CD4-positive, alpha-beta memory T cell (primary cell): ENCODE results near the gene IRF8. TPM values are rescaled to one million over a fixed set of nuclear protein-coding genes. Genes with fewer than 3 reads are reported as not detected.

ENCODE experiments used
- CTCF ChIA-PET: fragments of 350-600 bp; sonication (Branson Sonifier 250); formaldehyde crosslinking; loops from one replicate; lab custom pipeline; 2021; ENCODE audit warnings: inconsistent platforms; ENCODE audit not compliant: partially characterized antibody; lab: Charles Lee
- POLR2A ChIA-PET: fragments of 350-600 bp; sonication (Branson Sonifier 250); formaldehyde crosslinking; loops from one replicate; lab custom pipeline; 2021; ENCODE audit not compliant: partially characterized antibody; lab: Charles Lee
- DNase-seq, 5 donors: peaks; one replicate each; pipeline versions ENCODE4 v3.0.0 to v3.0.0-alpha.2; 2020 to 2022; ENCODE audit warnings: mixed read lengths in 1 of 5
- H3K27ac ChIP-seq: one replicate; pipeline ENCODE4 v1.7.0; 2013; ENCODE audit warnings: low read depth, low read length
- H3K27me3 ChIP-seq: 2 replicates; pipeline ENCODE4 v1.7.0; 2013; ENCODE audit warnings: mild to moderate bottlenecking, low read length, moderate library complexity; ENCODE audit not compliant: insufficient read depth
- H3K36me3 ChIP-seq: 2 replicates; pipeline ENCODE4 v1.7.0; 2013; ENCODE audit warnings: mild to moderate bottlenecking, low read length, moderate library complexity; ENCODE audit not compliant: insufficient read depth
- H3K4me1 ChIP-seq: 2 replicates; pipeline ENCODE4 v1.7.0; 2013; ENCODE audit warnings: mild to moderate bottlenecking, low read length, moderate library complexity; ENCODE audit not compliant: insufficient read depth
- H3K4me3 ChIP-seq, 2 donors: one replicate each; pipeline ENCODE4 v1.7.0; 2013; ENCODE audit warnings: low read length in 2 of 2, mild to moderate bottlenecking in 1 of 2
- H3K9me3 ChIP-seq, 2 donors: one replicate each; pipeline ENCODE4 v1.7.0; 2013; ENCODE audit warnings: low read length in 2 of 2, control low read depth in 1 of 2; ENCODE audit not compliant: control insufficient read depth in 1 of 2
- H3K27ac Mint-ChIP-seq, 7 donors: one replicate each; pipeline ENCODE4 v1.8.0; 2020 to 2021; ENCODE audit warnings: mixed read lengths in 7 of 7, mild to moderate bottlenecking in 6 of 7, inconsistent platforms in 3 of 7, moderate library complexity in 3 of 7
- H3K27me3 Mint-ChIP-seq, 2 donors: one replicate each; pipeline ENCODE4 v1.8.0; 2020 to 2021; ENCODE audit warnings: mixed read lengths in 2 of 2
- H3K36me3 Mint-ChIP-seq, 2 donors: one replicate each; pipeline ENCODE4 v1.8.0; 2020 to 2021; ENCODE audit warnings: mixed read lengths in 2 of 2, inconsistent platforms in 1 of 2, mild to moderate bottlenecking in 1 of 2
- H3K4me1 Mint-ChIP-seq, 4 donors: one replicate each; pipeline ENCODE4 v1.8.0; 2020 to 2021; ENCODE audit warnings: mixed read lengths in 4 of 4, mild to moderate bottlenecking in 1 of 4
- H3K4me3 Mint-ChIP-seq, 8 donors: one replicate each; pipeline ENCODE4 v1.8.0; 2020 to 2021; ENCODE audit warnings: mixed read lengths in 8 of 8, mild to moderate bottlenecking in 7 of 8, moderate library complexity in 6 of 8, inconsistent platforms in 3 of 8
- H3K9me3 Mint-ChIP-seq, 8 donors: one replicate each; pipeline ENCODE4 v1.8.0; 2020 to 2021; ENCODE audit warnings: mixed read lengths in 8 of 8, mild to moderate bottlenecking in 5 of 8, inconsistent platforms in 3 of 8, moderate library complexity in 1 of 8
- intact Hi-C: fragments of 100-400 bp; cut with micrococcal nuclease; formaldehyde crosslinking; loops from one replicate; pipeline ENCODE4 v1.15.1; 2023
- polyA plus RNA-seq, 2 donors: library from polyadenylated mRNA; unstranded; fragments of 300-500 nt; fragmentation: Illumina TruSeq; gene quantifications; one replicate each; pipeline ENCODE4 v1.2.3, GENCODE V29; 2021
- total RNA-seq, 2 experiments: library from RNA; stranded (reverse); gene quantifications; one replicate each; pipeline ENCODE4 v1.2.3, GENCODE V29; 2021

Gene IRF8
- total RNA-seq (1 to 10 TPM; 1.4 to 1.5 TPM), polyA plus RNA-seq (1 to 10 TPM in 1 of 2 donors, under 1 TPM in 1; 0.48 to 4.0 TPM)

DNA sequence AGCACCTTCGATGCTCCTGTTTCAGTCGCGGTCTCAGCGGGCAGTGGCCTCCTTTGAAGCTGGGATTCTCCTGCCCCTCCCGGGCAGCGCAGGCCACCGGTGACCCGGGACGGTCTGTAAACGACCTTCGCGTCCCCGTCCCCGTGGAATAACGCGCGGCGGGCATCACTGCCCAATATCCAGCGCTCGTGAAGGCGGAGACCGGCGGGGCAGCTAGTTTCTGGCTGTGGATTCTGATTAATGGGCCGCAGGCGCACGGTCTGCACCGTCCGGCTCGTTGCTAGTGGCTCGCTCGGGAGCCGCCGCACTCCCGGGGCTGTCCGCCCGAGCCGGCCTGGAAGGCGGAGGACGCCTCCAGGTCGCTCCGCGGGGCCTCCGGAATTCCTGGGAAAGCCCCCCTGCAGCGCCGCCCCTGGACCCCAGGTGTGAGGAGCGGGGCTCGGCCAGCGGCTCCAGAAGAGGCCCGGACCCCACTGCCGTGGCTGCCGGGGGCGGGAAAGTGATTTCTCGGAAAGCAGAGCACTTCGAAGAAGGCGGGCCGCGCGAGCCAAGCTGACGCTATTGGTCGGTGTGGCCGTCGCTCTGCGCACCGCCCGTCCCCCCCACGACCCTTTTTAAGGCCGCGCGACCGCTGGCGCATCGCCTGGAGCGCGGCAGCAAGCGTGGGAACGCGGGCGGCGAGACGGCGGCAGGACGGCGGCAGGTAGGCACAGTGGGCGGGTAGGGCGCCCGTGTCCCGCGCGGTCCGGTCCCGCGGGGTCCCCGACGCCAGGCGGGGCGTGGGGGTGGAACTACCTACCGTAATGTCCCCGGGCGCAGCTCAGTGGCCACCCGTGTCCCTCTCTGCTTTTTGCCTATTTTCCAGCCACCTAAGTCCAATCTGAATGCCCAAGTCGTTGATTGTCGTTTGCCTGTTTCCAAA lies at the start of gene IRF8:
Gene IRF8, plus strand, starts transcription at position 642 of the 922 bp plus-strand sequence. CDS start 3,854 bp downstream, outside the sequence.
- H3K27me3 ChIP-seq, result peaks cover 12% of the 10 kb centered on the region
- peaks cover 23 to 36% (median 30%) of the 10 kb centered on the region in 4 donors for H3K4me1 Mint-ChIP-seq
- H3K4me3 Mint-ChIP-seq, result peak within 1 kb of the TSS; percentile 62 to 92 (median 83)
- POLR2A ChIA-PET, result interaction anchor here (1.6 kb wide), 1 partner anchor 10 kb away, joined by 4 read pairs; no protein-coding TSS in a partner anchor
- DNase-seq, result peak; percentile 37 to 49 (median 46)
- no peaks in the 10 kb centered on the region for H3K36me3 Mint-ChIP-seq
- CTCF ChIA-PET, result interaction anchor here (1.3 kb wide), 1 partner anchor 79 kb away, joined by 3 read pairs; no protein-coding TSS in a partner anchor
- H3K27me3 Mint-ChIP-seq, result peaks cover 23 to 27% of the 10 kb centered on the region in 2 donors
- no peaks in the 10 kb centered on the region for H3K36me3 ChIP-seq
- intact Hi-C loops, result no loop called here
- H3K27ac ChIP-seq, result no peak within 1 kb of the TSS
- no peaks in the 10 kb centered on the region for H3K9me3 ChIP-seq
- H3K27ac Mint-ChIP-seq, result peak within 1 kb of the TSS in 3 of 7 donors; percentile 17 to 53 (median 27)
- peaks cover 34% of the 10 kb centered on the region for H3K4me1 ChIP-seq
- H3K9me3 Mint-ChIP-seq, result peaks cover 0 to 2% (median 0%) of the 10 kb centered on the region in 8 donors
- peak within 1 kb of the TSS in 1 of 2 donors; percentile 42 for H3K4me3 ChIP-seq

- H3K4me3 ChIP-seq, result no peak overlapping the region
- H3K4me1 ChIP-seq, result no peaks in the 10 kb centered on the region
- no peak for DNase-seq
- H3K27ac ChIP-seq, result no peak overlapping the region
- POLR2A ChIA-PET, result no interaction called here
- Mint-ChIP-seq H3K4me3 (no peak overlapping the region), H3K36me3 (no peaks in the 10 kb centered on the region), H3K4me1 (peaks cover 0 to 6% (median 0%) of the 10 kb centered on the region in 4 donors), H3K9me3 (no peaks in the 10 kb centered on the region), H3K27ac (no peak overlapping the region), H3K27me3 (peaks cover 3 to 17% of the 10 kb centered on the region in 2 donors)
- CTCF ChIA-PET, result interaction anchor here (1.1 kb wide), 1 partner anchor 29 kb away, joined by 5 read pairs; no protein-coding TSS in a partner anchor
- peaks cover 7% of the 10 kb centered on the region for H3K27me3 ChIP-seq
- no peaks in the 10 kb centered on the region for H3K9me3 ChIP-seq
- intact Hi-C loops, result no loop called here
- H3K36me3 ChIP-seq, result no peaks in the 10 kb centered on the region
Observed at GRCh38 chr16:85849388-85849787, 49.6 kb upstream of the IRF8 start.

- H3K9me3 ChIP-seq, result no peaks in the 10 kb centered on the region
- H3K4me3 ChIP-seq, result no peak overlapping the region
- Mint-ChIP-seq H3K27ac (peak overlapping the region in 1 of 7 donors; percentile 16), H3K9me3 (peaks cover 0 to 6% (median 0%) of the 10 kb centered on the region in 8 donors), H3K4me1 (peaks cover 0 to 3% (median 0%) of the 10 kb centered on the region in 4 donors), H3K36me3 (no peaks in the 10 kb centered on the region), H3K27me3 (peaks cover 4 to 12% of the 10 kb centered on the region in 2 donors), H3K4me3 (no peak overlapping the region)
- intact Hi-C loops, result no loop called here
- CTCF ChIA-PET, result no interaction called here
- no peak overlapping the region for H3K27ac ChIP-seq
- H3K27me3 ChIP-seq, result no peaks in the 10 kb centered on the region
- no peaks in the 10 kb centered on the region for H3K36me3 ChIP-seq
- H3K4me1 ChIP-seq, result no peaks in the 10 kb centered on the region
- no peak for DNase-seq
- POLR2A ChIA-PET, result no interaction called here
Observed at GRCh38 chr16:85850344-85850880, 48.5 kb upstream of the IRF8 start.

DNA sequence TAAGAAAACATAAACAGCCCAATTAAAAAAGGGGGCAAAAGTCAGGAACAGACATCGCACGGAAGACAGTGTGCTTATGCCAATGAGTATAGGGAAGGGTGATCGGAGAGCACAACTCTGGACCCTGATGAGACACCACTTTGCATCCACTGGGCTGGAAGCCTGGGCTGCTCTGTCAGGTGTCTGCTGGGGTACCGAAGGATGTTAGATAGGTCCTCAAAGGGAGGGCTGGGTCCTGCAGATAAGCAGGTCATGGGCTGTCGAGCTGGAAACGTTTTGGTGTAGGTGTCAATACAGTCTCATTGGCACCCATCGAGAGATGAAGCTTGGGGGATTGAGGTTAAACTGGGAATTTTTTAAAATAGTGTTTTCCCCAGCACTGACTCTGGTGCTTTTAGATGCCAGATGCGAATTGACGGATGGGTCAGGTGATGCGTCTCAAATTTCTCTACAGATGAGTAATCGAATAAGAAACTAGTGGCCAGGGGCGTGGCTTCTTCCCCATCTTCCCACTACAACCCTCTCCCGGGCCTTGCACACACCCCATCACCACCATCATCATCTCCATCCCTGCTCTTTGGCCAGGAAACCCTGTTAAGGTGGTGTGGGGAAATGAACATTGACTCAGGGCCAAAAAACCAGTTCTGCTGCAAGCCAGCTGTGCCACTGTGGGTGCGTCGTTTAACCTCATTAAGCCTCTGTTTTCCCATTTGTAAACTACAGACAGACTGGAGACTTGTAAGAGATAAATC lies 47.8 kb upstream of the IRF8 start:
- intact Hi-C loops, result no loop called here

DNA sequence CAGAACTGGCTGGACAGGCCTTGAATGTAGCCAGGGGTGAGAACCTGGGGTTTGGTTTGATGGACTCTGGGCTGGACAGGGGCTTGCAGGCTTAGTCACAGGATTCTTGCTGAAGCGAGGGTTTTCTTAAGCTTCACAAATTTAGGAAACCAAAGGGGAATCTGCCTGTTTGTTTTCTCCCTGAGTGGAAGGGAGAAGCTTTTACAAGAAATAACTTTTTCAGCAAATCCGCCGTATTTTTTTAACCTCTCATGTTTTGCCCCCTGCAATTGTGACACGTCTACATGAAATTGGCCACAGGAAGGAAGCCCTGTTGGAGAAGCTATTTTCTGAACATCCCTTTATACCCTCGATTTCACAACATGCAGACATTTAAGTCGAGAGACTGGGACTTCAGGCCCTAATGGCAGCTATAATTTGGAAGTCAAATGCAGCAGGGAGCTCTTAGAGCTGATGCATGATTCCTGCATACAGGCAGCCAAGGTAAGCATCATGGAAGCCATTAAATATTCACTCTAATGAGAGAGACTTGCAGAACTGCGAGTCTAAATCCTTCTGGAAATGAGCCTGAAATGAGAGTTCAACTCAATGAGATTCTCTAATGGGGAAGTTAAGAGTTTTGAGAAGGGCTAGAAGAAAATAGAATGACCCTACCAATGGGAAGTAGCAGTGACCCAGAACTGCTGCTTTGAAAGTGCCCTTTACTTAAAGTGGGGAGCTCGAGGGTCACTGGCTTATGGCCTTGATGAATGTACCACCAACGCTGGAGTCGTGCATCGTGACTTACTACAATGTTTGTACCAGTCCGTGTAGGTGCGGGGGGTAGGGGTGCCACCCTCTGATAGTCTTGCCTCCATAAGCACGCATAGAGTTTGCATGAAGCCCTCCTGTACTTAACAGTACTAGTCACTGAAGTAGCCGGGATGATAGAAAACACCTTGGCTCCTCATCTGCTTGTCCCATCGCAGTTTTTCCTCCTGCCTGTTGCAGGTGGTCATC lies 45.1 kb upstream of the IRF8 start:
- Histone ChIP-seq H3K27me3 (no peaks in the 10 kb centered on the region), H3K4me3 (no peak overlapping the region), H3K36me3 (no peaks in the 10 kb centered on the region), H3K9me3 (no peaks in the 10 kb centered on the region), H3K27ac (no peak overlapping the region), H3K4me1 (no peaks in the 10 kb centered on the region)
- H3K27ac Mint-ChIP-seq, result no peak overlapping the region
- peaks cover 0 to 6% (median 0%) of the 10 kb centered on the region in 8 donors for H3K9me3 Mint-ChIP-seq
- H3K4me1 Mint-ChIP-seq, result no peaks in the 10 kb centered on the region
- intact Hi-C loops, result no loop called here
- H3K4me3 Mint-ChIP-seq, result no peak overlapping the region
- ChIA-PET POLR2A (no interaction called here), CTCF (interaction anchor here (1.2 kb wide), 1 partner anchor 33 kb away, joined by 4 read pairs; no protein-coding TSS in a partner anchor)
- DNase-seq, result no peak
- H3K36me3 Mint-ChIP-seq, result no peaks in the 10 kb centered on the region
- peaks cover 7 to 11% of the 10 kb centered on the region in 2 donors for H3K27me3 Mint-ChIP-seq

More for the DNA sequence above, 47.8 kb upstream of the IRF8 start:
- Mint-ChIP-seq H3K9me3 (peaks cover 0 to 6% (median 0%) of the 10 kb centered on the region in 8 donors), H3K36me3 (no peaks in the 10 kb centered on the region), H3K27ac (no peak overlapping the region), H3K27me3 (peaks cover 7 to 12% of the 10 kb centered on the region in 2 donors), H3K4me3 (no peak overlapping the region), H3K4me1 (peaks cover 0 to 3% (median 0%) of the 10 kb centered on the region in 4 donors)
- Histone ChIP-seq H3K4me1 (no peaks in the 10 kb centered on the region), H3K36me3 (no peaks in the 10 kb centered on the region), H3K4me3 (no peak overlapping the region), H3K27me3 (no peaks in the 10 kb centered on the region), H3K9me3 (no peaks in the 10 kb centered on the region), H3K27ac (no peak overlapping the region)
- ChIA-PET POLR2A (no interaction called here), CTCF (interaction anchor here (1.2 kb wide), 1 partner anchor 30 kb away, joined by 3 read pairs; no protein-coding TSS in a partner anchor)
- no peak for DNase-seq

- intact Hi-C loops, result no loop called here
- Mint-ChIP-seq H3K27ac (no peak overlapping the region), H3K36me3 (no peaks in the 10 kb centered on the region), H3K4me1 (no peaks in the 10 kb centered on the region), H3K27me3 (peaks cover 8 to 9% of the 10 kb centered on the region in 2 donors), H3K9me3 (peaks cover 0 to 6% (median 0%) of the 10 kb centered on the region in 8 donors), H3K4me3 (no peak overlapping the region)
- ChIA-PET POLR2A (no interaction called here), CTCF (no interaction called here)
- H3K9me3 ChIP-seq, result no peaks in the 10 kb centered on the region
- H3K36me3 ChIP-seq, result no peaks in the 10 kb centered on the region
- no peaks in the 10 kb centered on the region for H3K4me1 ChIP-seq
- no peak overlapping the region for H3K27ac ChIP-seq
- H3K4me3 ChIP-seq, result no peak overlapping the region
- no peaks in the 10 kb centered on the region for H3K27me3 ChIP-seq
- DNase-seq, result no peak
Observed at GRCh38 chr16:85854935-85855334, 44.0 kb upstream of the IRF8 start.
